HFF-Myc (cell line): ENCODE measurements around the gene NFIX.

ENCODE experiments used
- DNase-seq: peaks from one replicate; pipeline ENCODE4 v3.0.0-alpha.2; 2011; ENCODE audit warnings: low read depth; ENCODE audit errors: extremely low read depth
- H3K4me3 ChIP-seq: replicated peaks from 2 replicates; pipeline ENCODE4 v1.5.1; 2011; ENCODE audit warnings: low read depth, mild to moderate bottlenecking, control low read depth, low read length
- TF ChIP-seq, protein P1 (sequence below): IDR thresholded peaks from 2 replicates; pipeline ENCODE4 v1.5.1; 2012; ENCODE audit warnings: mild to moderate bottlenecking, low read depth, low read length, control low read depth; ENCODE audit errors: missing control alignments

NFIX gene

DNA sequence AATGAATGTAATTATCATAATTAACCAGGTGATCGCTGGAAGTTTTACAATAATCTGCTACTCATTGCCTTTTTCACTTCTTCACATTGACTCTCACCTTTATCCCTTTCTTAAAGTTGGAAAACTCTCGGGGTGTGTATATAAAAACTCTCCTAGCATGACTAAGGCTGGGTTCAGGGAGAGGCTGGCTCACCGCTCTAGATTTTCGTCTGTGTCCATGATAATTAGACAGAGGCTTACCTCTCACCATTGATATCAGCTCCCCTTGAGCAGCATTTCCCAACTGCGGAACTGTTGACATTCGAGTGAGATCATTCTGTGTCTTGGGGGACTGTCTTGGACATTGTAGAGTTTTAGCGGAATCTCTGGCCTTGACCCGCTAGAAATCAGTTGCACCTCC is 39.4 kb downstream of the NFIX start:
- no peak for DNase-seq
- H3K4me3 ChIP-seq = no peak overlapping the region
- TF ChIP-seq, protein P1, sequence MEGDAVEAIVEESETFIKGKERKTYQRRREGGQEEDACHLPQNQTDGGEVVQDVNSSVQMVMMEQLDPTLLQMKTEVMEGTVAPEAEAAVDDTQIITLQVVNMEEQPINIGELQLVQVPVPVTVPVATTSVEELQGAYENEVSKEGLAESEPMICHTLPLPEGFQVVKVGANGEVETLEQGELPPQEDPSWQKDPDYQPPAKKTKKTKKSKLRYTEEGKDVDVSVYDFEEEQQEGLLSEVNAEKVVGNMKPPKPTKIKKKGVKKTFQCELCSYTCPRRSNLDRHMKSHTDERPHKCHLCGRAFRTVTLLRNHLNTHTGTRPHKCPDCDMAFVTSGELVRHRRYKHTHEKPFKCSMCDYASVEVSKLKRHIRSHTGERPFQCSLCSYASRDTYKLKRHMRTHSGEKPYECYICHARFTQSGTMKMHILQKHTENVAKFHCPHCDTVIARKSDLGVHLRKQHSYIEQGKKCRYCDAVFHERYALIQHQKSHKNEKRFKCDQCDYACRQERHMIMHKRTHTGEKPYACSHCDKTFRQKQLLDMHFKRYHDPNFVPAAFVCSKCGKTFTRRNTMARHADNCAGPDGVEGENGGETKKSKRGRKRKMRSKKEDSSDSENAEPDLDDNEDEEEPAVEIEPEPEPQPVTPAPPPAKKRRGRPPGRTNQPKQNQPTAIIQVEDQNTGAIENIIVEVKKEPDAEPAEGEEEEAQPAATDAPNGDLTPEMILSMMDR = no peak

- DNase-seq = no peak
- TF ChIP-seq, protein P1 = no peak
- no peak overlapping the region for H3K4me3 ChIP-seq
These were observed 40.6 kb downstream of the NFIX start for GRCh38 chr19:13035820-13036365.

- TF ChIP-seq, protein P1 = no peak
- no peak for DNase-seq
- H3K4me3 ChIP-seq = no peak overlapping the region
These were observed 41.2 kb downstream of the NFIX start for GRCh38 chr19:13036366-13036976.

DNA sequence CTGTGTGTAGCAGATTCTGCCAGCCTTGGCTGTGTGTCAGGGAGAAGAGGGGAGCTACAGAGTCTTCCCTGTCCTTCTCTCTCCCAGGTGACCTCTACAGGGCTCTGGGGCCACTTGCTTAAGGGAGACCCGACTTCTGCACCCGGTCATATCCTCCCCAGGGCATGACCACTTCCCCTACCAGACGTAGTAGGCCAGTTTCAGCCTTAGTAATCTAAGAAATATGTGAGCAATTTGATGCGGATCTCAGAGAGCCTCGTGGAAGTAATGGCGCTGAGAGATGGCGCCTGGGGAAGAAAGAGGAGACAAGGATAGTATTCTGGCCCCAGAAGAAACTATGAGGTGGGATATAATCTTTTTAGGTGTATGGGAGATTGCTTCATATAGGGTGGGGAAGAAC is 41.9 kb downstream of the NFIX start:
- TF ChIP-seq, protein P1 = no peak
- DNase-seq = no peak
- H3K4me3 ChIP-seq = no peak overlapping the region

- no peak overlapping the region for H3K4me3 ChIP-seq
- DNase-seq = no peak
- TF ChIP-seq, protein P1 = no peak
These were observed 42.5 kb downstream of the NFIX start for GRCh38 chr19:13037731-13038130.

DNA sequence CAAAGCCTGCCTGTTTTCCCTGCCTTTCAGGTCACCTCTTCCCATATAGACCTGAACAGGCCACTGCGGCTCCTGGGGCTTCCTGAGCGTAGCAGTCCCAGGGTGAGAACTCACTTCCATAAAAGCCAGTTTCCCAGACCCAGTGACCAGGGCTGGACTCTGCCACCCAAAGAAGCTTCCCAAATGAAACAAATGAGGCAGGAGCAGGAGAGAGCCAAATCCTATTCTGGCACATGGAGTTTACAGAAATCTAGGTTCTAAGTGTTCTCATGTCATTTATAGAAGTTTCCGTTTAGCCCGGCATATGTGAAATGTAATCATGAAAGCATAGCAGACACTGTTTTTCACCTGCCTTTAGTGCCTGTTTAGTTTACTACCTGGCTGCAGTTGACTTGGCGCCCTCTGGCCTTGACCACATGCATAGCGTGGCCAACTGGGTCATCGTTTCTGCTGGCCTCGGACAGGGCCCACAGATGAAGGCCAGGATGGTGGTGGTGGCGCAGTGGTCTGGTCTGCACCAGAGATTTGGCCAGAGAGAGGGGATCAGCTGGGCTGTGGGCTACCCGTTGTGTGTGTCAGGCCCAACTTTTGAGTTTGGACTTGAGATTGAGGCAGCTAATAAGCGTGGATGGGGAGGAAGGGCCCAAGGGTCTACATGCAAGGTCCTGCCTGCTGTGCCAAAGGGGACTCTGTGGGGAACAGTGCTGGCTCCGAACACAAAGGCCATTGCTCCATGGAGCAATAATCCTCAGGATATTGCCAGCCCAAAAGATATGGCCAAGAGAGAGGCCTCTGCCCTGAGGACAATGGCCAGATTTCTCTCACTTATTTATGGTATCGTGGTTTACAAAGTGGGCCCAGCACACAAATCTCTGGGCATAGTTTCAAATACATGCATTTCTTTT is 43.3 kb downstream of the NFIX start:
- TF ChIP-seq, protein P1 = no peak
- no peak overlapping the region for H3K4me3 ChIP-seq
- DNase-seq = no peak
